Measurements from ENCODE around the gene SELENOW.

DNA sequence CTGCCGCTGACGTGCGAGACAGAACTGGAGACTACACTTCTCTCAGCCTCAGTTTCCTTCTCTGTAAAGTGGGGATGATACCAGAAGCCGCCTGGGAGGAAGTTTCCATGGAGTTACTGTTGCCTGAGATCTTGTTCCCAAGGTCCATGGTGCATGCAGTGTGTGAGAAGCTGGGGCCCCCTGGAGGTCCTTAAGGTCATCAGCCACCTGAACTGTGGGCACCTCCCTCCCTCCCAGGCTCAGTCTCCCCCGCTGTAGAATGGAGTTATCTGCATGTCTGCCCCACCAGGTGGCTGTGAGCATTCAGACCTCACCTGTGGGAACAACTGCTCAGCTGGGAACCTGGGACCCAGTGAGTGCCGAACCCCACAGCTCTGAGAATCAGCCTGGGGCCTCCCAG, 45.9 kb downstream of the SELENOW start:
- TF ChIP-seq CTCF (IDR thresholded peaks at IDR 0.05) (no peak), POLR2A (IDR thresholded peaks at IDR 0.05) (no peak)

Measured in esophagus squamous epithelium (tissue), 4 donors.